H1 (cell line): ENCODE measurements around the gene SOX13.
A peak's percentile ranks its signal among the peaks of the same experiment; 100 is the strongest.

Experiments
- BRCA1 ChIP-seq: IDR thresholded peaks from 2 replicates; pipeline ENCODE4 v1.6.1; 2012; ENCODE audit warnings: low read depth, low read length, improper control_type of control experiment
- EGR1 ChIP-seq: IDR thresholded peaks from 2 replicates; pipeline ENCODE4 v1.6.1; 2011; ENCODE audit warnings: low read depth, low read length, borderline replicate concordance
- EP300 ChIP-seq, 2 experiments: IDR thresholded peaks; 1 replicate in 1 of 2; 2 replicates in 1 of 2; pipeline ENCODE4 v1.6.1; 2011 to 2012; ENCODE audit warnings: low read depth in 2 of 2, low read length in 2 of 2, mild to moderate bottlenecking in 2 of 2, borderline replicate concordance in 1 of 2, inconsistent platforms in 1 of 2, moderate library complexity in 1 of 2
- PHF8 ChIP-seq: fragments of 200-600 bp; sonication (generic); conservative IDR thresholded peaks from 2 replicates; pipeline ENCODE4 v1.7.1; 2012; ENCODE audit warnings: low read depth, mild to moderate bottlenecking, inconsistent platforms, low read length, moderate library complexity
- POLR2A ChIP-seq, 2 experiments: IDR thresholded peaks; 1 replicate in 1 of 2; 2 replicates in 1 of 2; pipeline ENCODE4 v1.6.1; 2011; ENCODE audit warnings: low read depth in 2 of 2, low read length in 2 of 2, mild to moderate bottlenecking in 2 of 2; ENCODE audit errors: control extremely low read depth in 1 of 2
- POLR2AphosphoS5 ChIP-seq: IDR thresholded peaks from 2 replicates; pipeline ENCODE4 v1.6.1; 2011; ENCODE audit warnings: low read depth, low read length
- TAF1 ChIP-seq: IDR thresholded peaks from 2 replicates; pipeline ENCODE4 v1.6.1; 2011; ENCODE audit warnings: mild to moderate bottlenecking, low read depth, low read length
- YY1 ChIP-seq: IDR thresholded peaks from 2 replicates; pipeline ENCODE4 v1.6.1; 2011; ENCODE audit warnings: low read depth, mild to moderate bottlenecking, low read length
- ZNF274 ChIP-seq: IDR thresholded peaks from 2 replicates; pipeline ENCODE4 v1.7.0; 2012; ENCODE audit warnings: low read length, borderline replicate concordance; ENCODE audit errors: extremely low read depth
- TF ChIP-seq, protein P1 (sequence below): IDR thresholded peaks from 2 replicates; pipeline ENCODE4 v1.6.1; 2012; ENCODE audit warnings: inconsistent platforms
- TF ChIP-seq, protein P2 (sequence below), 3 experiments: IDR thresholded peaks; 1 replicate in 2 of 3; 2 replicates in 1 of 3; pipeline versions ENCODE4 v1.5.1 to v1.6.1; 2011; ENCODE audit warnings: low read length in 3 of 3, mild to moderate bottlenecking in 3 of 3, inconsistent platforms in 2 of 3, low read depth in 1 of 3, moderate library complexity in 1 of 3; ENCODE audit not compliant: insufficient read depth in 1 of 3; ENCODE audit errors: control extremely low read depth in 1 of 3

DNA sequence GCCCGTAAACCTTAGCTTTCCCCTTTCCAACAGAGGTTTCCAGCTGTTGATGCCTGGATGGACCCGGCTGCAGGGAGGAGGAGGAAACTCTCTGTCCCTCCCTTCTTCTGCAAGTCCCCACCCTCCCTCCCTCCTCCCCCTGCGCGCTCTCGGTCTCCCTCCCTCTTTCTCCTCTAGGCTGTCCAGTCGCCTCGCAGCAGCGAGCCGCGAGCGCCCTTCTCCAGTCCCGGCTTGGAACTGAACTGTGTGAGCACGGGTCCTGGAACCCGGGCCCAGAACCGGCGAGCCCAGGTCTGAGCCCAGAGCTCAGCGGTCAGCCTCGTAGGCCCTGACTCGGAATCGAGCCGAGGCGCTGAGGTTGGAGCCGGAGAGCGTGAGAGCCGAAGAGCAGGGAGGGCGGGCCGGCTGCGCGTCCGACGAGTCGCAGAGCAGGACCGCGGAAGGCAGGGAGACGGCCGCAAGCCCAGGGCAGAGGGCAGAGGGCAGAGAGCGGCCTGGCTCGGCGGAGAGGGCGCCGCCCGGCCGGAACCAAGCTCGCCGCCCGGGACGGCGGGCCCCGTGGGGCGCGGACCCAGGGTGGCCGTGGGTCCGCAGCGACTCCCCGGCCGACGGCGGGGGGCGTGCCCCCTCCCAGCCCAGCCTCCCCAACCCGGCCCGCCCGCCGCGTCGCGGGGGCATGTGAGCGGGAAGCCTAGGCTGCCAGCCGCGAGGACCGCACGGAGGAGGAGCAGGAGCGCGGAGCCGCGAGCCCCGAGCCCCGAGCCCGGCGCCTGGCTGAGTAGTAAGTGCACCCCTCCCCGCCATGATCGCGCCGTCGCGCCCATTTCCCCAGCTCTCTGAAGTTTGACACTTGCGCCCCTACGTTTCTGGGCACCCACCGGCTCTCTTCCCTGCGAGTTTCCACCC lies at the start of gene SOX13:
- TF ChIP-seq POLR2AphosphoS5 (peak; percentile 90), ZNF274 (no peak), EGR1 (no peak), BRCA1 (no peak), YY1 (0 out of 2 replicates have a peak, but pooled peaks have one; percentile 18), EP300 (IDR thresholded peaks at IDR 0.05; ENCODE audit: borderline replicate concordance in 1 of 2, low read depth in 2 of 2, low read length in 2 of 2) (no peak), TAF1 (peak; percentile 90), POLR2A (IDR thresholded peaks at IDR 0.05; ENCODE audit: control extremely low read depth in 1 of 2, low read depth in 2 of 2, low read length in 2 of 2) (peak; percentile 83 to 93), PHF8 (peak; percentile 85)
- TF ChIP-seq, protein P1, sequence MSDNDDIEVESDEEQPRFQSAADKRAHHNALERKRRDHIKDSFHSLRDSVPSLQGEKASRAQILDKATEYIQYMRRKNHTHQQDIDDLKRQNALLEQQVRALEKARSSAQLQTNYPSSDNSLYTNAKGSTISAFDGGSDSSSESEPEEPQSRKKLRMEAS = peak; percentile 16; the same call in 1 of the 2 replicates
- TF ChIP-seq, protein P2, sequence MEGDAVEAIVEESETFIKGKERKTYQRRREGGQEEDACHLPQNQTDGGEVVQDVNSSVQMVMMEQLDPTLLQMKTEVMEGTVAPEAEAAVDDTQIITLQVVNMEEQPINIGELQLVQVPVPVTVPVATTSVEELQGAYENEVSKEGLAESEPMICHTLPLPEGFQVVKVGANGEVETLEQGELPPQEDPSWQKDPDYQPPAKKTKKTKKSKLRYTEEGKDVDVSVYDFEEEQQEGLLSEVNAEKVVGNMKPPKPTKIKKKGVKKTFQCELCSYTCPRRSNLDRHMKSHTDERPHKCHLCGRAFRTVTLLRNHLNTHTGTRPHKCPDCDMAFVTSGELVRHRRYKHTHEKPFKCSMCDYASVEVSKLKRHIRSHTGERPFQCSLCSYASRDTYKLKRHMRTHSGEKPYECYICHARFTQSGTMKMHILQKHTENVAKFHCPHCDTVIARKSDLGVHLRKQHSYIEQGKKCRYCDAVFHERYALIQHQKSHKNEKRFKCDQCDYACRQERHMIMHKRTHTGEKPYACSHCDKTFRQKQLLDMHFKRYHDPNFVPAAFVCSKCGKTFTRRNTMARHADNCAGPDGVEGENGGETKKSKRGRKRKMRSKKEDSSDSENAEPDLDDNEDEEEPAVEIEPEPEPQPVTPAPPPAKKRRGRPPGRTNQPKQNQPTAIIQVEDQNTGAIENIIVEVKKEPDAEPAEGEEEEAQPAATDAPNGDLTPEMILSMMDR (IDR thresholded peaks at IDR 0.05; ENCODE audit: control extremely low read depth in 1 of 3, insufficient read depth in 1 of 3, low read depth in 1 of 3, low read length in 3 of 3) = peak; percentile 17 to 46 (median 21)
